ENCODE data around the gene POU6F2.

GRCh38 chr7:39367943-39368342 lies 390.2 kb downstream of the POU6F2 start:
- TF ChIP-seq EZH2 (IDR thresholded peaks at IDR 0.05; ENCODE audit: insufficient read depth, poor library complexity, severe bottlenecking): no peak
- no peak for TF ChIP-seq EZH2phosphoT487 (IDR thresholded peaks at IDR 0.05; ENCODE audit: insufficient read depth, low read depth)
